ENCODE data around the gene SRF. TPM values are rescaled to one million over a fixed set of nuclear protein-coding genes. Genes with fewer than 3 reads are reported as not detected.

The SRF gene
- total RNA-seq, 2 experiments from 2014 or later, result 22.8 to 24.2 TPM

GRCh38 chr6:43221046-43221972 is 50.2 kb downstream of the SRF start:
- Histone ChIP-seq H3K4me2 (ENCODE audit: low read length) (no peak overlapping the region), H3K27ac (ENCODE audit: low read depth, low read length, poor library complexity, severe bottlenecking) (no peak overlapping the region), H3K9me2 (ENCODE audit: insufficient read depth, low read length) (no peaks in the 10 kb centered on the region), H3K36me3 (ENCODE audit: insufficient read depth, low read length) (peaks cover 29% of the 10 kb centered on the region), H3K79me2 (ENCODE audit: insufficient read depth, low read depth, low read length) (no peaks in the 10 kb centered on the region), H4K20me1 (ENCODE audit: insufficient read depth, low read length) (no peaks in the 10 kb centered on the region), H3K9me3 (ENCODE audit: low read length) (no peaks in the 10 kb centered on the region), H2AFZ (ENCODE audit: low read length) (no peak overlapping the region), H3K4me3 (ENCODE audit: low read depth, low read length, poor library complexity, severe bottlenecking) (no peak overlapping the region), H3K4me1 (ENCODE audit: insufficient read depth, low read length, poor library complexity, severe bottlenecking) (peaks cover 42% of the 10 kb centered on the region)
- TF ChIP-seq EZH2phosphoT487 (IDR thresholded peaks at IDR 0.05; ENCODE audit: borderline replicate concordance, low read depth, low read length), result no peak
- TF ChIP-seq, protein P1, sequence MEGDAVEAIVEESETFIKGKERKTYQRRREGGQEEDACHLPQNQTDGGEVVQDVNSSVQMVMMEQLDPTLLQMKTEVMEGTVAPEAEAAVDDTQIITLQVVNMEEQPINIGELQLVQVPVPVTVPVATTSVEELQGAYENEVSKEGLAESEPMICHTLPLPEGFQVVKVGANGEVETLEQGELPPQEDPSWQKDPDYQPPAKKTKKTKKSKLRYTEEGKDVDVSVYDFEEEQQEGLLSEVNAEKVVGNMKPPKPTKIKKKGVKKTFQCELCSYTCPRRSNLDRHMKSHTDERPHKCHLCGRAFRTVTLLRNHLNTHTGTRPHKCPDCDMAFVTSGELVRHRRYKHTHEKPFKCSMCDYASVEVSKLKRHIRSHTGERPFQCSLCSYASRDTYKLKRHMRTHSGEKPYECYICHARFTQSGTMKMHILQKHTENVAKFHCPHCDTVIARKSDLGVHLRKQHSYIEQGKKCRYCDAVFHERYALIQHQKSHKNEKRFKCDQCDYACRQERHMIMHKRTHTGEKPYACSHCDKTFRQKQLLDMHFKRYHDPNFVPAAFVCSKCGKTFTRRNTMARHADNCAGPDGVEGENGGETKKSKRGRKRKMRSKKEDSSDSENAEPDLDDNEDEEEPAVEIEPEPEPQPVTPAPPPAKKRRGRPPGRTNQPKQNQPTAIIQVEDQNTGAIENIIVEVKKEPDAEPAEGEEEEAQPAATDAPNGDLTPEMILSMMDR (conservative IDR thresholded peaks at IDR 0.05; ENCODE audit: low read length), result no peak
- no TSS peak for BruUV-seq (replicated peaks)
- ChIA-PET POLR2A (no interaction called here), CTCF (ENCODE audit: unreplicated experiment) (interaction anchor here (0.6 kb wide), 1 partner anchor 1504 kb away, joined by 4 read pairs; no protein-coding TSS in a partner anchor)
- no peak for DNase-seq (ENCODE audit: low spot score)
- intact Hi-C loops (cut with micrococcal nuclease; ENCODE audit: unreplicated experiment), result no loop called here

DNA sequence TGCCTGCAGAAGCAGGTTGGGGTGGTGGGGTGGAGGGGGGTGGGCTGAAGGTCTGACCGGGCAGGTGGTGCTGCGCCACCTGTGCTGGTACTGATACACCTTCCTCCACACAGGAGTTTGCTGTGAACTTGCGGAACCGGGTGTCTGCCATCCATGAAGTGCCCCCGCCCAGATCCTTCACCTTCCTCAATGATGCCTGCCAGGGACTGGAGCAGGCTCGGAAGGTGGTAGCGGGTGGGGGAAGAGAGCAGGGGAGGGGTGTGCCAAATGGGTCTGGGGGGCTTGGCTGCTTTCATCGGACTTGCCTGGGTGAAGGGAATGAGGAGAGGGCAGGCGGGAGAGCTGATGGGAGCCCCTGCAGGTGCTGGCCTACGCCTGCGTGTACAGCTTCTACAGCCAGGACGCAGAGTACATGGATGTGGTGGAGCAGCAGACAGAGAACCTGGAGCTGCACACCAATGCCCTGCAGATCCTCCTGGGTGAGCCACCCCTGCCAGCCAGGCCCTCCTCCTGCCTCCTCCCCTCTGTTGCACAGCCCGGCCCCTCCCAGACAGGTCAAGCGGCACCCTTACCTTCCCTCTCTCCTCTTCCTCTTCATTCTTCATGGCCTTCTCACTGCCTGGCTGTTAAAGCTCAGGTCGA is 51.5 kb downstream of the SRF start:
- H3K9me3 ChIP-seq (ENCODE audit: low read length), result no peaks in the 10 kb centered on the region
- H4K20me1 ChIP-seq (ENCODE audit: insufficient read depth, low read length), result no peaks in the 10 kb centered on the region
- no peak for DNase-seq (ENCODE audit: low spot score)
- intact Hi-C loops (cut with micrococcal nuclease; ENCODE audit: unreplicated experiment), result no loop called here
- peak overlapping the region; percentile 70; the same call in 1 of the 2 replicates for H3K4me2 ChIP-seq (ENCODE audit: low read length)
- BruUV-seq (replicated peaks), result no TSS peak
- peaks cover 42% of the 10 kb centered on the region for H3K4me1 ChIP-seq (ENCODE audit: insufficient read depth, low read length, poor library complexity, severe bottlenecking)
- H2AFZ ChIP-seq (ENCODE audit: low read length), result no peak overlapping the region
- H3K27ac ChIP-seq (ENCODE audit: low read depth, low read length, poor library complexity, severe bottlenecking), result peak overlapping the region; percentile 11
- no peaks in the 10 kb centered on the region for H3K9me2 ChIP-seq (ENCODE audit: insufficient read depth, low read length)
- POLR2A ChIA-PET, result interaction anchor here (0.6 to 0.7 kb wide), 2 partner anchors 56 to 384 kb away, joined by 3 read pairs; no protein-coding TSS in a partner anchor
- peaks cover 29% of the 10 kb centered on the region for H3K36me3 ChIP-seq (ENCODE audit: insufficient read depth, low read length)
- no peaks in the 10 kb centered on the region for H3K79me2 ChIP-seq (ENCODE audit: insufficient read depth, low read depth, low read length)
- H3K4me3 ChIP-seq (ENCODE audit: low read depth, low read length, poor library complexity, severe bottlenecking), result no peak overlapping the region
- CTCF ChIA-PET (ENCODE audit: unreplicated experiment), result no interaction called here
- TF ChIP-seq, protein P1 (conservative IDR thresholded peaks at IDR 0.05; ENCODE audit: low read length), result no peak
- TF ChIP-seq EZH2phosphoT487 (IDR thresholded peaks at IDR 0.05; ENCODE audit: borderline replicate concordance, low read depth, low read length), result no peak

All from OCI-LY7 (cell line).